ENCODE measurements around the gene MRPL3. TPM values are rescaled to one million over a fixed set of nuclear protein-coding genes. Genes with fewer than 3 reads are reported as not detected.

MRPL3 gene
- total RNA-seq, 1 experiment from 2014 or later, result 126 TPM

DNA sequence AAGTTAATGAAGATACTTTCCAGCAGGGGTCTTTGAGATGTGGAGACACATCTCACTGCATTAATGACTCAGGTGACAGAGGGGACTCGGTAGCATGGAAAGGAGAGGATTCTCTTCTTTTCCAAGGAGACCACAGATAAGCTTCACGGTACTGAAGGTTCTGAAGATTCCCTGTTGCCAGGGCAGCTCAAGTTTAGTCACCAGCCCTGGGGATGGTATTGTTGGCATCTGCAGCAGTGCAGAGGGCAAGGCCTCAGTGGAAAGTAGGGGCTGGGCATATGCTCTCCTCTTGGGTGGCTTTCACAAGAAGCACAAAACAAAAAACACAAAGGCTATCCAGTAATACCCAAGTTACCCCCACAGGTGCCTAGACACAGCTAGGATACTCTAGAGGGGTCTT, 38.0 kb upstream of the MRPL3 start:
- Mint-ChIP-seq H3K36me3 (ENCODE audit: insufficient read depth, unreplicated experiment) (no peaks in the 10 kb centered on the region), H3K4me1 (ENCODE audit: low read depth, unreplicated experiment) (no peaks in the 10 kb centered on the region), H3K27me3 (ENCODE audit: insufficient read depth, unreplicated experiment) (peaks cover 3% of the 10 kb centered on the region), H3K27ac (ENCODE audit: unreplicated experiment) (no peak overlapping the region), H3K4me3 (ENCODE audit: unreplicated experiment) (no peak overlapping the region), H3K9me3 (ENCODE audit: unreplicated experiment) (no peaks in the 10 kb centered on the region)
- no peak overlapping the region for H3K4me3 ChIP-seq (ENCODE audit: low read depth, low read length)
- no peak for DNase-seq
- H3K36me3 ChIP-seq (ENCODE audit: control insufficient read depth, insufficient read depth, low read length), result no peaks in the 10 kb centered on the region
- ChIA-PET CTCF (no interaction called here), POLR2A (no interaction called here)
- BruUV-seq (replicated peaks), result no TSS peak
- H3K9me3 ChIP-seq, result no peaks in the 10 kb centered on the region
- intact Hi-C loops (cut with micrococcal nuclease; ENCODE audit: unreplicated experiment), result no loop called here
- no peaks in the 10 kb centered on the region for H3K4me1 ChIP-seq
- no peaks in the 10 kb centered on the region; the same call in 1 of the 2 replicates for H3K27me3 ChIP-seq (replicated peaks; ENCODE audit: control insufficient read depth, insufficient read depth, low read length)
- TF ChIP-seq, protein P1, sequence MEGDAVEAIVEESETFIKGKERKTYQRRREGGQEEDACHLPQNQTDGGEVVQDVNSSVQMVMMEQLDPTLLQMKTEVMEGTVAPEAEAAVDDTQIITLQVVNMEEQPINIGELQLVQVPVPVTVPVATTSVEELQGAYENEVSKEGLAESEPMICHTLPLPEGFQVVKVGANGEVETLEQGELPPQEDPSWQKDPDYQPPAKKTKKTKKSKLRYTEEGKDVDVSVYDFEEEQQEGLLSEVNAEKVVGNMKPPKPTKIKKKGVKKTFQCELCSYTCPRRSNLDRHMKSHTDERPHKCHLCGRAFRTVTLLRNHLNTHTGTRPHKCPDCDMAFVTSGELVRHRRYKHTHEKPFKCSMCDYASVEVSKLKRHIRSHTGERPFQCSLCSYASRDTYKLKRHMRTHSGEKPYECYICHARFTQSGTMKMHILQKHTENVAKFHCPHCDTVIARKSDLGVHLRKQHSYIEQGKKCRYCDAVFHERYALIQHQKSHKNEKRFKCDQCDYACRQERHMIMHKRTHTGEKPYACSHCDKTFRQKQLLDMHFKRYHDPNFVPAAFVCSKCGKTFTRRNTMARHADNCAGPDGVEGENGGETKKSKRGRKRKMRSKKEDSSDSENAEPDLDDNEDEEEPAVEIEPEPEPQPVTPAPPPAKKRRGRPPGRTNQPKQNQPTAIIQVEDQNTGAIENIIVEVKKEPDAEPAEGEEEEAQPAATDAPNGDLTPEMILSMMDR (IDR thresholded peaks at IDR 0.05; ENCODE audit: insufficient read depth in 1 of 2, low read depth in 1 of 2, low read length in 1 of 2, severe bottlenecking in 1 of 2, unreplicated experiment in 1 of 2), result no peak

DNA sequence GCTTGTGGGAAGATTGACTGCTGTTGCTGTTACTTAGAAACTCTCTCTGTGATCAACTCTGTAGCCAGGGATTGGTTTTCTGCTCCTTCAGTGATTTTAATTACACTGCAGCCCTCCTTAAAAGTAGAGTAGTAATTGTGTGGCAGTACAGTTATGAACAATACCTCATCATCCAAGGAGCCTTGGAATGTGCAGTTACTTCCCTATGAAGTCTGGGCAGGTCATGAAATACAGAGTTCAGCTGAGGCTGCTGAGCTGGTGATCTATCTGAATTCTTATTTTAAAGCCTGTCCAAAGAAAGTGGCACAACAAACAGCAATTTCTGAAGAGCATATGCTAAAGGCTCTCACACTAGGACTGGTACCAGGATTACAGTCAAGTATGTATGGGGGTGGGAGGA, 37.4 kb upstream of the MRPL3 start:
- TF ChIP-seq, protein P1 (IDR thresholded peaks at IDR 0.05; ENCODE audit: insufficient read depth in 1 of 2, low read depth in 1 of 2, low read length in 1 of 2, severe bottlenecking in 1 of 2, unreplicated experiment in 1 of 2), result no peak
- no peak overlapping the region for H3K4me3 ChIP-seq (ENCODE audit: low read depth, low read length)
- no peaks in the 10 kb centered on the region for H3K9me3 ChIP-seq
- Mint-ChIP-seq H3K4me1 (ENCODE audit: low read depth, unreplicated experiment) (no peaks in the 10 kb centered on the region), H3K27ac (ENCODE audit: unreplicated experiment) (no peak overlapping the region), H3K4me3 (ENCODE audit: unreplicated experiment) (no peak overlapping the region), H3K9me3 (ENCODE audit: unreplicated experiment) (no peaks in the 10 kb centered on the region), H3K36me3 (ENCODE audit: insufficient read depth, unreplicated experiment) (no peaks in the 10 kb centered on the region), H3K27me3 (ENCODE audit: insufficient read depth, unreplicated experiment) (peaks cover 3% of the 10 kb centered on the region)
- ChIA-PET POLR2A (no interaction called here), CTCF (no interaction called here)
- DNase-seq, result no peak
- H3K4me1 ChIP-seq, result no peaks in the 10 kb centered on the region
- H3K27me3 ChIP-seq (replicated peaks; ENCODE audit: control insufficient read depth, insufficient read depth, low read length), result no peaks in the 10 kb centered on the region; the same call in 1 of the 2 replicates
- no TSS peak for BruUV-seq (replicated peaks)
- no peaks in the 10 kb centered on the region for H3K36me3 ChIP-seq (ENCODE audit: control insufficient read depth, insufficient read depth, low read length)
- intact Hi-C loops (cut with micrococcal nuclease; ENCODE audit: unreplicated experiment), result no loop called here

DNA sequence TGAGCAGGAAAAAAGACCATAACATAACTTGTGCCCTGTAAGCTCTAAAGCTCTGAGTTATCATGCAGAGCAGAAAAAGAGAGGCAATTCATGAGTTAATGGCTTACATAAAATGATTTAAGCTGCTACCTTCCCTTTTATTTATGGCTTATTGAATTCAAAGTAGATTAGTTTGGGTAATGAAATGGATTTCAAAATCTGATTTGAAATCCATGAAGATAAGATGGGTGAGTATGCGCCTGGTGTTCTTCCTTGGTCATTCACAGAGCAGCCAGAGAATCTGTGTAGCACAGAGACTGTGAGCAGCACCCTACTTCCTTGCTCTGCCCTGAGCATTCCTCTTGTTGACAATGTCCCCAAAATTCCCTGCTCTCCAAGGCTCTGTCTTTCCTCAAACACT, 36.2 kb upstream of the MRPL3 start:
- intact Hi-C loops (cut with micrococcal nuclease; ENCODE audit: unreplicated experiment), result no loop called here
- H3K9me3 Mint-ChIP-seq (ENCODE audit: unreplicated experiment), result no peaks in the 10 kb centered on the region
- Histone ChIP-seq H3K4me3 (ENCODE audit: low read depth, low read length) (no peak overlapping the region), H3K4me1 (no peaks in the 10 kb centered on the region), H3K27me3 (replicated peaks; ENCODE audit: control insufficient read depth, insufficient read depth, low read length) (no peaks in the 10 kb centered on the region; the same call in 1 of the 2 replicates), H3K36me3 (ENCODE audit: control insufficient read depth, insufficient read depth, low read length) (no peaks in the 10 kb centered on the region), H3K9me3 (no peaks in the 10 kb centered on the region)
- ChIA-PET POLR2A (no interaction called here), CTCF (no interaction called here)
- TF ChIP-seq, protein P1 (IDR thresholded peaks at IDR 0.05; ENCODE audit: insufficient read depth in 1 of 2, low read depth in 1 of 2, low read length in 1 of 2, severe bottlenecking in 1 of 2, unreplicated experiment in 1 of 2), result no peak
- DNase-seq, result no peak
- H3K4me1 Mint-ChIP-seq (ENCODE audit: low read depth, unreplicated experiment), result no peaks in the 10 kb centered on the region
- peaks cover 3% of the 10 kb centered on the region for H3K27me3 Mint-ChIP-seq (ENCODE audit: insufficient read depth, unreplicated experiment)
- BruUV-seq (replicated peaks), result no TSS peak
- H3K36me3 Mint-ChIP-seq (ENCODE audit: insufficient read depth, unreplicated experiment), result no peaks in the 10 kb centered on the region
- no peak overlapping the region for H3K27ac Mint-ChIP-seq (ENCODE audit: unreplicated experiment)
- H3K4me3 Mint-ChIP-seq (ENCODE audit: unreplicated experiment), result no peak overlapping the region

Data from Caco-2 (cell line).